SH-SY5Y (cell line): ENCODE results near the gene VSIR.

Source experiments
- GATA2 ChIP-seq: IDR thresholded peaks from 2 replicates; pipeline ENCODE4 v1.6.1; 2011; ENCODE audit warnings: mild to moderate bottlenecking, low read depth, low read length
- GATA3 ChIP-seq: IDR thresholded peaks from 2 replicates; pipeline ENCODE4 v1.6.1; 2011; ENCODE audit warnings: low read depth, mild to moderate bottlenecking, low read length, moderate library complexity

DNA sequence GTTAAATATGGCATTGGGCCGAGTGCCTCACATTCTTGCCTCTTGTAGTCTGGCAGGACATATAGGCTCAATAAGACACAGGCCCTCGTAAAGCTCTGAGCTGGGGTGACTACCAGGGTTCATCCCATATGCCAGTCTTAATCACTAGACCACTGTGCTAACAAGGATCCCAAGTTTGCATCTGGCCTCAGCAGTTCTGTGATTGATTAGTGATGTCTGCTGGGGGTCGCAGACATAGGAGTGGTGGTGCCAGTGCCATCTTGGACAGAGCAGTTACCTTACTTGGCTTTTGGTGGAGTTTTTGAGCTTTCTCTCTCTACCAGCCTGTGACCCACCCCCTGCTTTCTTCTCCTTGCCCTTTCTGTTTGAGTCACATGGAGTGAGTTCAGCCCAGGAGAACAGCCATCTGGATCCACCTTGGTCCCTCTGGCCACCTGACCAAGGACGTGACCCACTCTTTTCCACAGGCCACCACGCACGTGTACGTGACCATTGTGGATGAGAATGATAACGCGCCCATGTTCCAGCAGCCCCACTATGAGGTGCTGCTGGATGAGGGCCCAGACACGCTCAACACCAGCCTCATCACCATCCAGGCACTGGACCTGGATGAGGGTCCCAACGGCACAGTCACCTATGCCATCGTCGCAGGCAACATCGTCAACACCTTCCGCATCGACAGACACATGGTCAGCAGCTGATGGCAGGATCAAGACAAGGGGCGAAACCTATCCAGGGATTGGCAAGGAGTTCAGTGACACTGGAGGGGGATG lies 4.1 kb upstream of the VSIR start:
- TF ChIP-seq GATA2 (no peak), GATA3 (no peak)
